HL-60 (cell line): ENCODE results near the gene CTSH.

ENCODE experiments used
- DNase-seq, 2 experiments: peaks; one replicate each; pipeline ENCODE4 v3.0.0-alpha.2; 2010 to 2020; ENCODE audit warnings: low read depth in 1 of 2, low spot score in 1 of 2
- H3K27ac ChIP-seq: fragments of 250-450 bp; sonication (Bioruptor Pico); replicated peaks from 2 replicates; pipeline ENCODE4 v1.5.1; 2020; ENCODE audit warnings: mild to moderate bottlenecking, moderate library complexity
- H3K27me3 ChIP-seq: fragments of 250-450 bp; sonication (Bioruptor Pico); 2 replicates; pipeline ENCODE4 v1.5.1; 2021; ENCODE audit warnings: mild to moderate bottlenecking, moderate library complexity; ENCODE audit not compliant: insufficient read depth, poor library complexity, severe bottlenecking
- H3K4me3 ChIP-seq: replicated peaks from 2 replicates; pipeline ENCODE4 v1.5.1; 2011; ENCODE audit warnings: mild to moderate bottlenecking, control low read depth, low read length; ENCODE audit not compliant: insufficient read depth
- GABPA ChIP-seq: IDR thresholded peaks from 2 replicates; pipeline ENCODE4 v1.6.1; 2012; ENCODE audit warnings: low read depth
- POLR2AphosphoS5 ChIP-seq: IDR thresholded peaks from 2 replicates; pipeline ENCODE4 v1.6.1; 2012; ENCODE audit warnings: low read depth
- SPI1 ChIP-seq: IDR thresholded peaks from 2 replicates; pipeline ENCODE4 v1.6.1; 2012; ENCODE audit warnings: low read depth, mild to moderate bottlenecking, borderline replicate concordance
- TF ChIP-seq, protein P1 (sequence below): IDR thresholded peaks from one replicate; pipeline ENCODE4 v1.5.1; 2011; ENCODE audit warnings: low read length, control low read depth, inconsistent platforms; ENCODE audit not compliant: insufficient read depth
- TF ChIP-seq, protein P2 (sequence below): IDR thresholded peaks from 2 replicates; pipeline ENCODE4 v1.6.1; 2012; ENCODE audit warnings: low read depth; ENCODE audit not compliant: insufficient replicate concordance

CTSH gene

DNA sequence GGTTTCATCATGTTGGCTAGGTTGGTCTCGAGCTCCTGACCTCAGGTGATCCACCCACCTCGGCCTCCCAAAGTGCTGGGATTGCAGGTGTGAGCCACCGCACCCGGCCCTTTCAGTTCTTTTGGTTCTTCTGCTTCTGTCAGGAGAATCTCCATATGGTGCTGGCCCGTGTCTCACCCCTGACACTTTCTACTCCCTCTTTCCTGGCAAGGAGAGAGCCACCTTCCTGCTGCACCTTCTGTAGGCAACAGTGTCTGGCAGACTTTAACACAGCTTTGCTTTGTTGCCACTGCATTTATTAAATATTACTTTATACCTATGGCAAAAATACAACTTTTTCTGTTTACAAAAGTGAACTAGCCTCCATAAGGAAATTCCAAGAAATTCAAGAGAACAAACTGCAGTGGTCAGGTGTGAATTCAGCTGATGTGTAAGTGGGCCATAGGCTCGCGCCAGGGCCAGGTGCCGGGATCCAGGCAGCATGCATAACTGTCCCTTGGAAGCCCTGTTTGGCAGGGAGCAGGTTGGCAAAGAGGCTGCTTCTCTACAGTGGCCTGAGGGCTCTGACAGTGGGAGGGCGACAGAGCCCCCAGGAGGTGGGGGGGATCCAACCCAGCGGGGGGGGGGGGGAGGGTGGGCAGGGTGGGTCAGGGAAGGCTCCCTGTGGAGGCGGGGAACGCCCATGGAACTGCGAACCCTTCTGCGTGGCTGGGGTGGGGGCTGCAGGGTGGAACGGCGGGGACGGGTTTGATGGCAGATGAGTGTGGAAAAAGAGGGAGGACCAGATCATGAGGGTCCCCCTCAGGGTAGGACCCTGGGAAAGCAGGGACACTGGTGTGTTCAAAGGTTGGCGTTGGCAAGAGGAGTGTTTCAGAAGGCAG, 21.1 kb downstream of the CTSH start:
- Histone ChIP-seq H3K4me3 (no peak overlapping the region), H3K27ac (no peak overlapping the region), H3K27me3 (no peaks in the 10 kb centered on the region)
- DNase-seq: no peak
- no peak for TF ChIP-seq GABPA
- TF ChIP-seq POLR2AphosphoS5: no peak
- TF ChIP-seq, protein P1, sequence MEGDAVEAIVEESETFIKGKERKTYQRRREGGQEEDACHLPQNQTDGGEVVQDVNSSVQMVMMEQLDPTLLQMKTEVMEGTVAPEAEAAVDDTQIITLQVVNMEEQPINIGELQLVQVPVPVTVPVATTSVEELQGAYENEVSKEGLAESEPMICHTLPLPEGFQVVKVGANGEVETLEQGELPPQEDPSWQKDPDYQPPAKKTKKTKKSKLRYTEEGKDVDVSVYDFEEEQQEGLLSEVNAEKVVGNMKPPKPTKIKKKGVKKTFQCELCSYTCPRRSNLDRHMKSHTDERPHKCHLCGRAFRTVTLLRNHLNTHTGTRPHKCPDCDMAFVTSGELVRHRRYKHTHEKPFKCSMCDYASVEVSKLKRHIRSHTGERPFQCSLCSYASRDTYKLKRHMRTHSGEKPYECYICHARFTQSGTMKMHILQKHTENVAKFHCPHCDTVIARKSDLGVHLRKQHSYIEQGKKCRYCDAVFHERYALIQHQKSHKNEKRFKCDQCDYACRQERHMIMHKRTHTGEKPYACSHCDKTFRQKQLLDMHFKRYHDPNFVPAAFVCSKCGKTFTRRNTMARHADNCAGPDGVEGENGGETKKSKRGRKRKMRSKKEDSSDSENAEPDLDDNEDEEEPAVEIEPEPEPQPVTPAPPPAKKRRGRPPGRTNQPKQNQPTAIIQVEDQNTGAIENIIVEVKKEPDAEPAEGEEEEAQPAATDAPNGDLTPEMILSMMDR: no peak
- TF ChIP-seq, protein P2, sequence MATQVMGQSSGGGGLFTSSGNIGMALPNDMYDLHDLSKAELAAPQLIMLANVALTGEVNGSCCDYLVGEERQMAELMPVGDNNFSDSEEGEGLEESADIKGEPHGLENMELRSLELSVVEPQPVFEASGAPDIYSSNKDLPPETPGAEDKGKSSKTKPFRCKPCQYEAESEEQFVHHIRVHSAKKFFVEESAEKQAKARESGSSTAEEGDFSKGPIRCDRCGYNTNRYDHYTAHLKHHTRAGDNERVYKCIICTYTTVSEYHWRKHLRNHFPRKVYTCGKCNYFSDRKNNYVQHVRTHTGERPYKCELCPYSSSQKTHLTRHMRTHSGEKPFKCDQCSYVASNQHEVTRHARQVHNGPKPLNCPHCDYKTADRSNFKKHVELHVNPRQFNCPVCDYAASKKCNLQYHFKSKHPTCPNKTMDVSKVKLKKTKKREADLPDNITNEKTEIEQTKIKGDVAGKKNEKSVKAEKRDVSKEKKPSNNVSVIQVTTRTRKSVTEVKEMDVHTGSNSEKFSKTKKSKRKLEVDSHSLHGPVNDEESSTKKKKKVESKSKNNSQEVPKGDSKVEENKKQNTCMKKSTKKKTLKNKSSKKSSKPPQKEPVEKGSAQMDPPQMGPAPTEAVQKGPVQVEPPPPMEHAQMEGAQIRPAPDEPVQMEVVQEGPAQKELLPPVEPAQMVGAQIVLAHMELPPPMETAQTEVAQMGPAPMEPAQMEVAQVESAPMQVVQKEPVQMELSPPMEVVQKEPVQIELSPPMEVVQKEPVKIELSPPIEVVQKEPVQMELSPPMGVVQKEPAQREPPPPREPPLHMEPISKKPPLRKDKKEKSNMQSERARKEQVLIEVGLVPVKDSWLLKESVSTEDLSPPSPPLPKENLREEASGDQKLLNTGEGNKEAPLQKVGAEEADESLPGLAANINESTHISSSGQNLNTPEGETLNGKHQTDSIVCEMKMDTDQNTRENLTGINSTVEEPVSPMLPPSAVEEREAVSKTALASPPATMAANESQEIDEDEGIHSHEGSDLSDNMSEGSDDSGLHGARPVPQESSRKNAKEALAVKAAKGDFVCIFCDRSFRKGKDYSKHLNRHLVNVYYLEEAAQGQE: no peak
- TF ChIP-seq SPI1: no peak

DNA sequence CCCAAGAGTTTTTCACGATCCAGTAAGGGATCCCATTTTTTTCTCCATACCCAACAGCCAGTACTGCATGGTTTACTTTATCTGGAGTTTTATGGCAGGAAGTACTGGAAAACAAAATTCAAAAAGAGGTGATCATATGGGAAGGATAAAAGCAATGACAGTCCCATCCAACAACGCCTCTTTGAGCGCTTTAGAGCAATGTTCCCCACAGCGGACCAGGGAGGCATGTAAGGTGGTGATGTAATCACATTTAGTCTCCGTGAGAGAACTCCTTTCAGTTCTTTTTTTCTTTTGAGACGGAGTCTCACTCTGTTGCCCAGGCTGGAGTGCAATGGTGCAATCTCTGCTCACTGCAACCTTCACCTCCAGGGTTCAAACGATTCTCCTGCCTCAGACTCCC, 21.8 kb downstream of the CTSH start:
- TF ChIP-seq SPI1: no peak
- TF ChIP-seq GABPA: no peak
- TF ChIP-seq, protein P1: no peak
- no peak for TF ChIP-seq POLR2AphosphoS5
- TF ChIP-seq, protein P2: no peak
- Histone ChIP-seq H3K27me3 (no peaks in the 10 kb centered on the region), H3K27ac (no peak overlapping the region), H3K4me3 (no peak overlapping the region)
- no peak for DNase-seq

DNA sequence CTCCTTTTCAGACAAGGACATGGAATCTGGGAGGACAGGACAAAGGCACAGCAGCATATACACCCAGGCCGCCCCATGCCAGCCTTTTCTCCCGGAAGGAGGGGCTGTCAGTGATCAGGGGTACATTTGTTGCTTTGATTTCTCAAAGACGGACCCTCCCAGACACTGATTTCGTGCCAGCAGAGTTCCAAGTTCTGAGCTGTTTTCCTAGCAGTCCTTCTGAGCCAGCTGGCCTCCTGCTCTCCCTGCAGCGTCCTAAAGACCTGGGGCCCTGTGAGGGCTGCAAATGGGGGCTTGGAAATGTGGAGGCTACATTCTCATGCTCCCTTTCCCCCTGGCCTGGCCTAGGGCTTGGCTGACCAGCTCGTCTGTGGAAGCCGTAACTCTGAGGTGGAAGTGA, 22.3 kb downstream of the CTSH start:
- Histone ChIP-seq H3K4me3 (no peak overlapping the region), H3K27me3 (no peaks in the 10 kb centered on the region), H3K27ac (peak overlapping the region; percentile 25; the same call in 1 of the 2 replicates)
- no peak for DNase-seq
- TF ChIP-seq POLR2AphosphoS5: no peak
- TF ChIP-seq, protein P2: no peak
- no peak for TF ChIP-seq GABPA
- no peak for TF ChIP-seq SPI1
- TF ChIP-seq, protein P1: no peak
